GM06990 (cell line): ENCODE data around the gene ANO8.
"Not testable (repeated sequence)": the region's sequence is repeated elsewhere in the genome, so short reads cannot be mapped to it uniquely, and the experiment has no call there.

Experiments
- DNase-seq: peaks from one replicate; pipeline ENCODE4 v3.0.0-alpha.2; 2011; ENCODE audit not compliant: insufficient read length; ENCODE audit errors: extremely low read depth
- H3K27me3 ChIP-seq: replicated peaks from 2 replicates; pipeline ENCODE4 v1.6.0; 2011; ENCODE audit warnings: low read length; ENCODE audit not compliant: control insufficient read depth, insufficient read depth
- H3K36me3 ChIP-seq: 2 replicates; pipeline ENCODE4 v1.5.1; 2011; ENCODE audit warnings: low read length; ENCODE audit not compliant: control insufficient read depth, insufficient read depth
- H3K4me3 ChIP-seq: replicated peaks from 2 replicates; pipeline ENCODE4 v1.5.1; 2011; ENCODE audit warnings: low read depth, mild to moderate bottlenecking, control low read depth, low read length
- TF ChIP-seq, protein P1 (sequence below): IDR thresholded peaks from 2 replicates; pipeline ENCODE4 v1.5.1; 2011; ENCODE audit warnings: low read length, control low read depth, mild to moderate bottlenecking, inconsistent platforms; ENCODE audit not compliant: insufficient read depth, poor library complexity, severe bottlenecking

ANO8 gene

DNA sequence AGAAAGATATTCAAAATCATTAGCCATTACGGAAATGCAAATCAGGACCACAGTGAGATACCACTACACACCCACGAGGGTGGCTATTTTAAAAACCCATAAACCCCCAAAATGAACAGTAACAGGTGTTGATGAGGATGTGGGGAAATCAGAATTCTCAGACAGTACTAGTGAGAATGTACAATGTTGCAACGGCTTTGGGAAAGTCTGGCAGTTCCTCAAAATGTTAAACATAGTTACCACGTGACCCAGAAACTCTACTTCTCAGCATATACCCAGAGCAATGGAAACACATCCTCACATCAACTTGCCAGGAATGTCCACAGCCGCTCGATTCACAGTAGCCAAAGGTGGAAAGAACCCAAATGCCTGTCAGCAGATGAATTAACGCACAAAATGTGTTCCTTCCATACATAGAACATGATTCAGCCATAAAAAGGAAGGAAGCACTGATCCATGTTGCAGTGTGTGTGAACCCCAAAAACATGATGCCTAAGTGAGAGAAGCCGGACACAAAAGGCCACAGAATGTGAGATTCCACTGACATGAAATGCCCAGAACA is 35.5 kb upstream of the ANO8 start:
- peak; percentile 65 for DNase-seq
- H3K4me3 ChIP-seq: peak overlapping the region; percentile 33
- no peaks in the 10 kb centered on the region; the same call in 1 of the 2 replicates for H3K27me3 ChIP-seq
- TF ChIP-seq, protein P1, sequence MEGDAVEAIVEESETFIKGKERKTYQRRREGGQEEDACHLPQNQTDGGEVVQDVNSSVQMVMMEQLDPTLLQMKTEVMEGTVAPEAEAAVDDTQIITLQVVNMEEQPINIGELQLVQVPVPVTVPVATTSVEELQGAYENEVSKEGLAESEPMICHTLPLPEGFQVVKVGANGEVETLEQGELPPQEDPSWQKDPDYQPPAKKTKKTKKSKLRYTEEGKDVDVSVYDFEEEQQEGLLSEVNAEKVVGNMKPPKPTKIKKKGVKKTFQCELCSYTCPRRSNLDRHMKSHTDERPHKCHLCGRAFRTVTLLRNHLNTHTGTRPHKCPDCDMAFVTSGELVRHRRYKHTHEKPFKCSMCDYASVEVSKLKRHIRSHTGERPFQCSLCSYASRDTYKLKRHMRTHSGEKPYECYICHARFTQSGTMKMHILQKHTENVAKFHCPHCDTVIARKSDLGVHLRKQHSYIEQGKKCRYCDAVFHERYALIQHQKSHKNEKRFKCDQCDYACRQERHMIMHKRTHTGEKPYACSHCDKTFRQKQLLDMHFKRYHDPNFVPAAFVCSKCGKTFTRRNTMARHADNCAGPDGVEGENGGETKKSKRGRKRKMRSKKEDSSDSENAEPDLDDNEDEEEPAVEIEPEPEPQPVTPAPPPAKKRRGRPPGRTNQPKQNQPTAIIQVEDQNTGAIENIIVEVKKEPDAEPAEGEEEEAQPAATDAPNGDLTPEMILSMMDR: no peak
- H3K36me3 ChIP-seq: no peaks in the 10 kb centered on the region

DNA sequence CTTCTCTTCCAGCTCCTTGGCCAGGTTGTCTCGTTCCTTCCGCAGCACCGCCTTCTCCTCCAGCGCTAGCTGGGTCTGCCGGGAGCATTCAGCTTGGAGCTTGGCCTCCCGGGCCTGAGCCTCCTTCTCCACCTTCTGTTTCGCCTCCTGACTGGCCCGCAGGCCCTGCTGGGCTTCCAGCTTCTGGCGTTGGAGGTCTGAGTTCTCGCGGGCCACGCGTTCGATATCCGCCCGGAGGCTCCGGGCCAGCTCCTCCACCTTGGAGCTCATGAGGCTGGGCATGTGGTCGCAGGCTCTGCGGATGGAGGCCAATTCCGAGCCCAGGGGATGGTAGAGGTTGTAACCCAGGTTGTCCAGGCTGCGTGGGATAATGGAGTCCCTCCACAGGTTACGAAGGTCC is 30.7 kb upstream of the ANO8 start:
- H3K4me3 ChIP-seq: no peak overlapping the region
- TF ChIP-seq, protein P1: no peak
- DNase-seq: no peak
- H3K36me3 ChIP-seq: no peaks in the 10 kb centered on the region
- H3K27me3 ChIP-seq: no peaks in the 10 kb centered on the region; the same call in 1 of the 2 replicates

DNA sequence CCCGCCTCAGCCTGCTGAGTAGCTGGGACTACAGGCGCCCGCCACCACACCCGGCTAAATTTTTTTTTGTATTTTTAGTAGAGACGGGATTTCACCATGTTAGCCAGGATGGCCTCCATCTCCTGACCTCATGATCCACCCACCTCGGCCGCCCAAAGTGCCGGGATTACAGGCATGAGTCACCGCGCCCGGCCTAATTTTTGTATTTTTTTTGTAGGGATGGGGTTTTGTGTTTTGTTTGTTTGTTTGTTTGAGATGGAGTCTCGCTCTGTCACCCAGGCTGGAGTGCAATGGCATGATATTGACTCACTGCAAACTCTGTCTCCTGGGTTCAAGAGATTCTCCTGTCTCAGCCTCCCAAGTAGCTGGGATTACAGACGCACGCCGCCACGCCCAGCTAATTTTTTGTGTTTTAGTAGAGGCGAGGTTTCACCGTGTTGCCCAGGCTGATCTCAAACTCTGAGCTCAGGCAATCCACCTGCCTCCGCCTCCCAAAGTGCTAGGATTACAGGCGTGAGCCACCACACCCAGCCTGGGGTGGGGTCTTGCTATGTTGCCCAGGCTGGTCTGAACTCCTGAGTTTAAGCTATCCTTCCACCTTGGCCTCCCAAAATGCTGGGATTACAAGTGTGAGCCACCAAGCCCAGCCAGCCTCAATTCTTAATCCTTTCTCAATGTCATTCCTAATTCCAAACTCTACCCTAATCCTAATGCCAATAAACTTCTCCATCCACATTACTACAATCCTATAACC is 29.4 kb upstream of the ANO8 start:
- not testable (repeated sequence) for H3K36me3 ChIP-seq, DNase-seq, H3K4me3 ChIP-seq, H3K27me3 ChIP-seq

DNA sequence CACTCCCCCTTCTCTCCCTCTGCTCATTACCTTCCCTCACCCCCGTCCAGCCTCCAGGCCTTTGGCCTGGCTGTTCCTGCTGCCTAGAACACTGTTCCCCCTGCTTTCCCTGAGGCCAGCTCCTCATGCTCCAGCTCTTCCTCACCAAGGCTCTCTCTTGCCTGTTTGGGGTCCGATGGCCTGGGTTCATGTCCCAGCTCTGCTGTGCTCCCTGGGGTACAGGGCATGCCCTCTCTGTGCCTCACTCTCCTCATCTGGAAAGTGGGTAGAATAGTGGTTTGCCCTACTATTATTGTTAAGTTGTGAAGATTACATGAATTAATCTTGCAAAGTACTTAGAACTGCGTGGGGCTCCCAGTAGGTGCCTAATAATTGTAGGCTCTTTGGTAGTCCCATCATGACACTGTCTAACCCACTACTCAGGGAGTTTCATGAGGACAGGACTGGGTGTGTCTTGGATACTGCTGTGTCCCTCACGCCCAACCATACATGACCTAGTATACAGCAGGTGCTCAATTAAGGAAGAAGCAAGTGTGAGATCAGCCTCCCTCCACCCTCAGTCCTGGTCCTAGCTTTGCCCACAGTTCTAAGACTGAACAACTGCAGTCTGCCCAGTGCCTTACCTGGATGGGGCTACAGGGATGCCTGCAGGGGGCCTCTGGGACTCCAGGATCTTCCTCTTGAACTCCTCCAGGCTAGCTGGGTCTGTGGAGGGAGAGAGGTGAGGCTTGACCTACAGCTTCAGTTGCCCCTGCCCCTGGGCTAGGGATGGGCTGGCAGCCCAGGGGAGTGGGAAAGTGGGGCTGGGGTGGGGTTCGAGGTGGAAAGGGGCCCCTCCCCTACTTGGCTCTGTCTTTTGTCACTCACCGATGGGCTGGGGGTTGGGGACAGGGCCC is 25.5 kb upstream of the ANO8 start:
- no peaks in the 10 kb centered on the region for H3K27me3 ChIP-seq
- H3K36me3 ChIP-seq: no peaks in the 10 kb centered on the region
- TF ChIP-seq, protein P1: no peak
- no peak for DNase-seq
- H3K4me3 ChIP-seq: no peak overlapping the region

DNA sequence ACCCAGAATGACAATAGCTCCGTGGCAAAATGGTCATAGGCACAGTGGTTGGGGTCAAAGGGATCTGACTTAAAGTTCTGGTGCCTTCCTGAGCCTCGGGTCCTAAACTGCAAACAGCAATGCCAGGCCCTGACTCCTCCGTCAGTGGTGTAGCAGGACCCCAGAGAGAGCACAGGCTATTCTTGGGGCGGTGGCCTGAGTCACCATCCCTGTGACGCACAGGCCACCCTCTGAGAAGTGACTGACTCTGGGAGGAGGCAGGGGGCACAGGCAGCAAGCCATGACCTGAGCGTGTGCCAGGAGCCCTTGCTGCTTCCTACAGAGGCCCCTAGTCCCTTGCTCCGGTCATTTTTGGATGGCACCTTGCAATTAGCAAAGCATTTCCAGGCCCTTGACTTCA is 23.7 kb upstream of the ANO8 start:
- H3K36me3 ChIP-seq: no peaks in the 10 kb centered on the region
- H3K4me3 ChIP-seq: no peak overlapping the region
- H3K27me3 ChIP-seq: no peaks in the 10 kb centered on the region
- no peak for DNase-seq
- TF ChIP-seq, protein P1: no peak

DNA sequence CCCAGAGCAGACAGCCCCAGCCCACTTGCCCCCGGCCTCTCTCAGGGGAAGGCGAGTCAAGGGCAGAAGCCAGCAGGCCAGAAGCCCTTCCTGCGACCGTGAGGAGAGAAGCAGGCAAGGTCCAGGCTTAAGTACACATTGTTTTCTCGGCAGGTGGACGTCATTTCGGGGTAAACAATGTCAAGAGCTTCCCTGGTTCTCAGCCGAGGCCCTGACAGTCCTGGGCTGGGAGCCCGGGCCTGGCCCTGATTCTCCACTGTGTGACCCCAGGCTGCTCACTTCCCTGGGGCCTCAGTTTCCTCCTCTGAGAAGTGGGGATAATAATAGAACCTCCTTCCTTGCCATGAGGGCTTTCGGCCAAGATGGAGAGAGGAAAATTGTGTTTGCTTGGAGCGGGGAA is 23.1 kb upstream of the ANO8 start:
- no peaks in the 10 kb centered on the region for H3K36me3 ChIP-seq
- no peak for DNase-seq
- no peaks in the 10 kb centered on the region for H3K27me3 ChIP-seq
- H3K4me3 ChIP-seq: no peak overlapping the region
- TF ChIP-seq, protein P1: no peak
